A673 (cell line): Measurements from ENCODE around the gene HAP1. TPM values are rescaled to one million over a fixed set of nuclear protein-coding genes. Genes with fewer than 3 reads are reported as not detected.

Experiments
- BruUV-seq: library from RNA; stranded (reverse); fragments of 400-500 nt; replicated peaks from 2 replicates; lab custom pipeline; 2021; lab: Mats Ljungman, UMichigan
- CTCF ChIA-PET: fragments of 300-600 bp; sonication (Branson Sonifier 250); formaldehyde crosslinking; loops from one replicate; lab custom pipeline; 2022; ENCODE audit warnings: antibody characterized with exemption; lab: Charles Lee
- POLR2A ChIA-PET: fragments of 300-600 bp; sonication (Branson Sonifier 250); formaldehyde crosslinking; loops from one replicate; lab custom pipeline; 2022; ENCODE audit warnings: antibody characterized with exemption; ENCODE audit not compliant: low non-redundant PET; lab: Charles Lee
- DNase-seq: peaks from one replicate; pipeline ENCODE4 v3.0.0-alpha.2; 2015; ENCODE audit warnings: low spot score
- H3K27ac ChIP-seq: fragments of 200-600 bp; sonication (generic); 2 replicates; pipeline ENCODE4 v1.5.1; 2016; ENCODE audit warnings: mixed run types, low read depth, mild to moderate bottlenecking, mixed read lengths, antibody characterized with exemption, low read length; ENCODE audit not compliant: poor library complexity, severe bottlenecking
- H3K27me3 ChIP-seq: fragments of 200-600 bp; sonication (generic); replicated peaks from 2 replicates; pipeline ENCODE4 v1.6.1; 2017; ENCODE audit warnings: mixed run types, low read depth, mild to moderate bottlenecking, mixed read lengths, antibody characterized with exemption, low read length; ENCODE audit not compliant: insufficient read depth, poor library complexity
- H3K36me3 ChIP-seq: fragments of 200-600 bp; sonication (generic); 2 replicates; pipeline ENCODE4 v1.6.1; 2016; ENCODE audit warnings: mixed run types, mild to moderate bottlenecking, mixed read lengths, antibody characterized with exemption, low read length; ENCODE audit not compliant: insufficient read depth, poor library complexity, severe bottlenecking
- H3K4me1 ChIP-seq: fragments of 200-600 bp; sonication (generic); 2 replicates; pipeline ENCODE4 v1.6.1; 2017; ENCODE audit warnings: mixed run types, mild to moderate bottlenecking, mixed read lengths, antibody characterized with exemption, low read length; ENCODE audit not compliant: insufficient read depth, poor library complexity, severe bottlenecking
- H3K4me3 ChIP-seq: fragments of 200-600 bp; sonication (generic); 2 replicates; pipeline ENCODE4 v1.5.1; 2016; ENCODE audit warnings: low read depth, mixed run types, mild to moderate bottlenecking, mixed read lengths, low read length; ENCODE audit not compliant: poor library complexity, severe bottlenecking
- H3K9me3 ChIP-seq: fragments of 200-600 bp; sonication (generic); 2 replicates; pipeline ENCODE4 v1.6.1; 2016; ENCODE audit warnings: mixed run types, low read depth, mild to moderate bottlenecking, mixed read lengths, antibody characterized with exemption, low read length; ENCODE audit not compliant: poor library complexity, severe bottlenecking
- EZH2 ChIP-seq: fragments of 200-600 bp; sonication (generic); IDR thresholded peaks from 2 replicates; pipeline ENCODE4 v1.6.1; 2017; ENCODE audit warnings: borderline replicate concordance, low read depth, mild to moderate bottlenecking, mixed read lengths, antibody characterized with exemption, low read length; ENCODE audit not compliant: poor library complexity, severe bottlenecking
- intact Hi-C: fragments of 100-400 bp; cut with micrococcal nuclease; formaldehyde crosslinking; loops from one replicate; pipeline ENCODE4 v1.10.0; 2022; ENCODE audit not compliant: unreplicated experiment
- total RNA-seq: library from RNA; stranded (reverse); gene quantifications from 2 replicates; pipeline ENCODE4 v1.2.3, GENCODE V29; 2021
- TF ChIP-seq, protein P1 (sequence below): fragments of 300-800, 200-600 bp; sonication (generic); conservative IDR thresholded peaks from 2 replicates; pipeline ENCODE4 v1.5.1; 2017; ENCODE audit warnings: low read depth, mild to moderate bottlenecking, antibody characterized with exemption, low read length, moderate library complexity, mixed read lengths

Gene HAP1
- total RNA-seq, 1 experiment from 2014 or later, result 1.4 TPM

DNA sequence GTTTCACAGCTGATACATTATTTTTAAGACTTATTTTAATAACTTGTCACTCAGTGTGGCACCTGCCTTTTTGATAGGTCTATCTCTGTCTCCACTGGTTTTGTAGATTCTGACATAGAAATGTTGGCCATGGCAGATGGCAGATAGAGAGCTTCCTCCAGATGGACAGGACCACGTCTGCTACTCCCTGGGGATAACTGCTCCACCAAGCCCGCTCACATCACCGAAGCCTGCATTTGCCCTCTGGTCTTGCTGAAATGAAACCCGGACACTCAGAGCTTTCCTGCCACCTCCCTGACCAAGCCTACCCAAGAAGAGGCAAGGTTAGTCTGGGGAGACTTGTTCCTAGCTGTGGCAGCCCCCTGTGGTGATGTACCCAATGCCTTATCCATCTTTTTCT lies 16.4 kb upstream of the HAP1 start:
- TF ChIP-seq, protein P1, sequence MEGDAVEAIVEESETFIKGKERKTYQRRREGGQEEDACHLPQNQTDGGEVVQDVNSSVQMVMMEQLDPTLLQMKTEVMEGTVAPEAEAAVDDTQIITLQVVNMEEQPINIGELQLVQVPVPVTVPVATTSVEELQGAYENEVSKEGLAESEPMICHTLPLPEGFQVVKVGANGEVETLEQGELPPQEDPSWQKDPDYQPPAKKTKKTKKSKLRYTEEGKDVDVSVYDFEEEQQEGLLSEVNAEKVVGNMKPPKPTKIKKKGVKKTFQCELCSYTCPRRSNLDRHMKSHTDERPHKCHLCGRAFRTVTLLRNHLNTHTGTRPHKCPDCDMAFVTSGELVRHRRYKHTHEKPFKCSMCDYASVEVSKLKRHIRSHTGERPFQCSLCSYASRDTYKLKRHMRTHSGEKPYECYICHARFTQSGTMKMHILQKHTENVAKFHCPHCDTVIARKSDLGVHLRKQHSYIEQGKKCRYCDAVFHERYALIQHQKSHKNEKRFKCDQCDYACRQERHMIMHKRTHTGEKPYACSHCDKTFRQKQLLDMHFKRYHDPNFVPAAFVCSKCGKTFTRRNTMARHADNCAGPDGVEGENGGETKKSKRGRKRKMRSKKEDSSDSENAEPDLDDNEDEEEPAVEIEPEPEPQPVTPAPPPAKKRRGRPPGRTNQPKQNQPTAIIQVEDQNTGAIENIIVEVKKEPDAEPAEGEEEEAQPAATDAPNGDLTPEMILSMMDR, result no peak
- no peak for TF ChIP-seq EZH2
- H3K36me3 ChIP-seq, result no peaks in the 10 kb centered on the region

DNA sequence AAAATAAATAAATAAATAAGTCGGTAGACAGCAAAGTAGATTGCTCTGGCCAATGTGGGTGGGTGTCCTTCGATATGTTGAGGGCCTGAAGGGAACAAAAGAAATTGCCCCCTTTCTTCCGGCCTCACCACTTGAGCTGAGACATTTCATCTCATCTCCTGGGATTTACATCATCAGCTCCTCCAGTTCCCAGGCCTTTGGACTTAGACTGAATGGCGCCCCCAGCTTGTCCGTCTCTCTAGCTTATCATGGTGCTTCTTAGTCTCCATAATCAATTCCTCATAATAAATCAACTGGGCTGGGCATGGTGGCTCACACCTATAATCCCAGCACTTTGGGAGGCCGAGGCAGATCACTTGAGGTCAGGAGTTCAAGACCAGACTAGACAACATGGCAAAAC lies 13.8 kb upstream of the HAP1 start:
- H3K9me3 ChIP-seq, result no peaks in the 10 kb centered on the region
- no peak overlapping the region for H3K4me3 ChIP-seq
- POLR2A ChIA-PET, result no interaction called here
- no peaks in the 10 kb centered on the region for H3K4me1 ChIP-seq
- BruUV-seq, result no TSS peak
- no peak overlapping the region for H3K27ac ChIP-seq
- CTCF ChIA-PET, result interaction anchor here (0.6 kb wide), 1 partner anchor 32 kb away, joined by 3 read pairs; no protein-coding TSS in a partner anchor
- intact Hi-C loops, result no loop called here
- no peaks in the 10 kb centered on the region for H3K36me3 ChIP-seq
- TF ChIP-seq, protein P1, result no peak
- TF ChIP-seq EZH2, result no peak
- no peak for DNase-seq
- H3K27me3 ChIP-seq, result no peaks in the 10 kb centered on the region

More for the DNA sequence above, 16.4 kb upstream of the HAP1 start:
- CTCF ChIA-PET, result no interaction called here
- Histone ChIP-seq H3K9me3 (no peaks in the 10 kb centered on the region), H3K27me3 (no peaks in the 10 kb centered on the region), H3K27ac (no peak overlapping the region), H3K4me1 (no peaks in the 10 kb centered on the region), H3K4me3 (no peak overlapping the region)
- POLR2A ChIA-PET, result no interaction called here
- no peak for DNase-seq
- intact Hi-C loops, result no loop called here
- BruUV-seq, result no TSS peak

DNA sequence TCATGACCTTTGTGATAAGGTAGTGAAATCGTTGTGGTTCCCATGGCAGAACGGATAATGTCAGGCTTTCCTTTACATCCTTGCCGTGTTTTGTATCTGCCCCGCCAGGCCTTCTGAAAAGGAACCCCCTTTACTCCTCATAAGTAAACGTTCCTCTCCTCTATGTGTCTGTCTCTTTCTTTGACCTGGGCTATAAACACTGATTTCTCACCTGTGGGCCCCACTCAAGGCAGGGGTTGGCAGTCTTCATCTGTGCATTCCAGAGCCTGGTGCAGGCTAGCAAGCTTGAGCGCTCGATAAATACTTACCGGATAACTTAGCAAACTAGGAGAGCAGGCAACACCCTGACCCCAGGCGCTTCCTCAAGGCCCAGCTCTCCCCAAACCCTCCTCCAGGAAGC lies 7.3 kb upstream of the HAP1 start:
- TF ChIP-seq, protein P1, result no peak
- TF ChIP-seq EZH2, result no peak

More for the DNA sequence above, 7.3 kb upstream of the HAP1 start:
- BruUV-seq, result no TSS peak
- no peak overlapping the region for H3K4me3 ChIP-seq
- H3K36me3 ChIP-seq, result no peaks in the 10 kb centered on the region
- DNase-seq, result no peak
- ChIA-PET POLR2A (no interaction called here), CTCF (no interaction called here)
- intact Hi-C loops, result no loop called here
- H3K9me3 ChIP-seq, result no peaks in the 10 kb centered on the region
- H3K4me1 ChIP-seq, result no peaks in the 10 kb centered on the region
- no peak overlapping the region for H3K27ac ChIP-seq
- no peaks in the 10 kb centered on the region for H3K27me3 ChIP-seq
